Right lobe of liver (tissue), 4 donors: ENCODE results near the gene HYLS1.
"Not testable (repeated sequence)": the region's sequence is repeated elsewhere in the genome, so short reads cannot be mapped to it uniquely, and the experiment has no call there.

Source experiments
- POLR2A ChIP-seq: fragments of 450-650 bp; IDR thresholded peaks from one replicate; pipeline ENCODE4 v1.6.1; 2017; ENCODE audit warnings: antibody characterized with exemption, mild to moderate bottlenecking
- TF ChIP-seq, protein P1 (sequence below), 4 donors: fragments of 200-600 bp in 3 of 4; fragments of 450-650 bp in 1 of 4; IDR thresholded peaks; one replicate each; pipeline versions ENCODE4 v1.5.1 to v1.8.0; 2016 to 2022; ENCODE audit warnings: antibody characterized with exemption in 4 of 4, mild to moderate bottlenecking in 2 of 4
- donor health status: DM: no; HTN: no; CAD: no.
- donor health status: DM: no; HTN: no; CAD: no.
- donor health status: DM: no; HTN: yes; CAD: no.

DNA sequence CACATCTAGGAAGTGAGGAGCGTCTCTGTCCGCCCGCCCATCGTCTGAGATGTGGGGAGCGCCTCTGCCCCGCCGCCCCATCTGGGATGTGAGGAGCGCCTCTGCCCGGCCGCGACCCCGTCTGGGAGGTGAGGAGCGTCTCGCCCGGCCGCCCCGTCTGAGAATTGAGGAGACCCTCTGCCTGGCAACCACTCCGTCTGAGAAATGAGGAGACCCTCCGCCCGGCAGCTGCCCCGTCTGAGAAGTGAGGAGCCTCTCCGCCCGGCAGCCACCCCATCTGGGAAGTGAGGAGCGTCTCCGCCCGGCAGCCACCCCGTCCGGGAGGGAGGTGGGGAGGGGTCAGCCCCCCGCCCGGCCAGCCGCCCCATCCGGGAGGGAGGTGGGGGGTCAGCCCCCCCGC is 24.7 kb upstream of the HYLS1 start:
- TF ChIP-seq, protein P1, sequence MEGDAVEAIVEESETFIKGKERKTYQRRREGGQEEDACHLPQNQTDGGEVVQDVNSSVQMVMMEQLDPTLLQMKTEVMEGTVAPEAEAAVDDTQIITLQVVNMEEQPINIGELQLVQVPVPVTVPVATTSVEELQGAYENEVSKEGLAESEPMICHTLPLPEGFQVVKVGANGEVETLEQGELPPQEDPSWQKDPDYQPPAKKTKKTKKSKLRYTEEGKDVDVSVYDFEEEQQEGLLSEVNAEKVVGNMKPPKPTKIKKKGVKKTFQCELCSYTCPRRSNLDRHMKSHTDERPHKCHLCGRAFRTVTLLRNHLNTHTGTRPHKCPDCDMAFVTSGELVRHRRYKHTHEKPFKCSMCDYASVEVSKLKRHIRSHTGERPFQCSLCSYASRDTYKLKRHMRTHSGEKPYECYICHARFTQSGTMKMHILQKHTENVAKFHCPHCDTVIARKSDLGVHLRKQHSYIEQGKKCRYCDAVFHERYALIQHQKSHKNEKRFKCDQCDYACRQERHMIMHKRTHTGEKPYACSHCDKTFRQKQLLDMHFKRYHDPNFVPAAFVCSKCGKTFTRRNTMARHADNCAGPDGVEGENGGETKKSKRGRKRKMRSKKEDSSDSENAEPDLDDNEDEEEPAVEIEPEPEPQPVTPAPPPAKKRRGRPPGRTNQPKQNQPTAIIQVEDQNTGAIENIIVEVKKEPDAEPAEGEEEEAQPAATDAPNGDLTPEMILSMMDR (IDR thresholded peaks at IDR 0.05) = not testable (repeated sequence)
- TF ChIP-seq POLR2A = not testable (repeated sequence)
